ENCODE measurements around the gene OR4S1.
A peak's percentile ranks its signal among the peaks of the same experiment; 100 is the strongest.
"Not testable (repeated sequence)": the region's sequence is repeated elsewhere in the genome, so short reads cannot be mapped to it uniquely, and the experiment has no call there.

The OR4S1 gene, protein sequence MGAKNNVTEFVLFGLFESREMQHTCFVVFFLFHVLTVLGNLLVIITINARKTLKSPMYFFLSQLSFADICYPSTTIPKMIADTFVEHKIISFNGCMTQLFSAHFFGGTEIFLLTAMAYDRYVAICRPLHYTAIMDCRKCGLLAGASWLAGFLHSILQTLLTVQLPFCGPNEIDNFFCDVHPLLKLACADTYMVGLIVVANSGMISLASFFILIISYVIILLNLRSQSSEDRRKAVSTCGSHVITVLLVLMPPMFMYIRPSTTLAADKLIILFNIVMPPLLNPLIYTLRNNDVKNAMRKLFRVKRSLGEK

DNA sequence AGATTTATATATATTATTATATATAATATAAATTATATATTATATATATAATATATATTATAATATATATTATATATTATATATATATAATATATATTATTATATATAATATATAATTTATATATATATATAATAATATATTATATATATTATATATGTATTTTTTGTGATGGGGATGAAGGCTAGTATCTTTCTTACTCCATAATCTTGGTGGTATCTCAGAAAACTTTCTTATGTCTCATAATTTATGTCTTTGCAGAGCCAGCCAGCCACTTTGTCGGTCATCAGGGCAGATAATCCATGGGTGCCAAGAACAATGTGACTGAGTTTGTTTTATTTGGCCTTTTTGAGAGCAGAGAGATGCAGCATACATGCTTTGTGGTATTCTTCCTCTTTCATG is at the start of gene OR4S1:
Gene OR4S1, plus strand, starts transcription at position 301 of the 400 bp plus-strand sequence. Its CDS starts 0 bp downstream, at position 301.
- DNase-seq: no peak

DNA sequence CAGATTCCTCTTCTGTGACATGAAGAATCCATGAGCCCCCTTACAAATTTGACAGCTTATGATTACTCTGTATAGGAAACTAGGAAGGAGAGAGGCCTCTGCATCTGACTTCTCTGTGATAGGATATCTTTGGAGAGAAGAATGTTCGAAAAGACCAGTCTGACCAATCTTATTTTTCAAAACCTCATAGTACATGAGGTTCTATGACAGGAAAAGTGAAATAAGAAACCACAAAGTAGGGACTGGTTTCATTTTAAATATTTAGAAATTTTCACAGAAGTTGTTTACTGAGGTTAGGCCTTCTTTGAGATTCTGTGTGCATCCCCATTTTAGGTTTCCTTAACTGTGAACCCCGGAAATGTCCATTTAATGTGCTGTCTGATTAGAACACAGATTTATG is 44.4 kb upstream of the OR4S1 start:
- no peak for DNase-seq

DNA sequence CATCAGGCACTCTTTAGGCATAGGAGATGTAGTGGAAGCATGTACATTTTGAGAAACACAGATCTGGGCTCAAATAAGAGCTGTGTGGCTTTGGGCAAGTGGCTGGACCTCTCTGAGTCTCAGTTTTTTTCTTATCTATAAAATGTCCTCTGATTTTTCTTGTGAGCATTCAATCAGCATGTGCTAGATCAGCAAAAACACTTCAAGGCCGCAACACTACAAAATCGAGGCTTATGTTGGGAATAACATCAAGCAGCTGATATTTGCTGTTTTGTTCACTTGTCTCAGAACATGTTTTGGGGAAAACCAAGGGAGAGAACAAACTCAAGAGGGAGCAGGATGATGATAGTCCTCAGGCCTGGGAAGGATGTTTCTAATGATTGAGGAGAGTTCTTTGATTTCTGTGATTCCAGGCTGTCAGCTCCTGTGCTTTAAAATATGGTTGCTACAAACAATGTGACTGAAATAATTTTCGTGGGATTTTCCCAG is 42.6 kb upstream of the OR4S1 start, which contains the start of gene OR4X1:
Gene OR4X1, plus strand, starts transcription at position 439 of the 489 bp plus-strand sequence. Its CDS starts 0 bp downstream, at position 439.
- no peak for DNase-seq

DNA sequence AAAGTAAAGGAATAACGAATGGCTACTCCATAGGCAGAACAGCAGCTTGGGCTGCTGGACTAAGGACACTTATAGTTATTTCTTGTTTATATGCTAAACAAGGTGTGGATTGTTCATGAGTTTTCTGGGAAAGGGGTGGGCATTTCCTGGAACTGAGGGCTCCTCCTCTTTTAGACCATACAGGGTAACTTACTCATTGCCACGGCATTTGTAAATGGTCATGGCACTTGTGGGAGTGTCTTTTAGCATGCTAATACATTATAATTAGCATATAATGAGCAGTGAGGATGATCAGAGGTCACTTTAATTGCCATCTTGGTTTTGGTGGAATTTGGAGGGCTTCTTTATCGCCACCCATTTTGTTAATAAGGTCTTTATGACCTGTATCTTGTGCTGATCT is 35.4 kb upstream of the OR4S1 start:
- DNase-seq: peak in 1 of 2 donors; percentile 5

DNA sequence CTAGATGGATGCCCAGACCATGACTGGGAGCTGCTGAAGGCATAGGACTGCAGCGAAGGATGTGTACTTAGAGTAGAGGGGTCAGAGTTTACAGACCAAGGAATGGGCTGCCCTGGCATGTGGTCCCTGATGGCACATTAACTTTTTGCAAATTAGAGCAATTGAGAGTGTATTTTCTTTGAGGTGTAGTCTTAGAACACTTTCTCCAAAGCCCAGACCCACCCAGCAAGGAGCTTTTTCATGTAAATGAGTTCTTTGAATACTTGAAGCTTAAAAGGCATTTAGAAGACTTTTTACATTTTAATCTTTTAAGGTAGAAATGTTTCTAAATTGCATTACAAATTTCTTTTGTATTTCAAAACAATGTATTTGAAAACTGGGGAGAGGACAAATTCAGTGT is 33.4 kb upstream of the OR4S1 start:
- no peak for DNase-seq

DNA sequence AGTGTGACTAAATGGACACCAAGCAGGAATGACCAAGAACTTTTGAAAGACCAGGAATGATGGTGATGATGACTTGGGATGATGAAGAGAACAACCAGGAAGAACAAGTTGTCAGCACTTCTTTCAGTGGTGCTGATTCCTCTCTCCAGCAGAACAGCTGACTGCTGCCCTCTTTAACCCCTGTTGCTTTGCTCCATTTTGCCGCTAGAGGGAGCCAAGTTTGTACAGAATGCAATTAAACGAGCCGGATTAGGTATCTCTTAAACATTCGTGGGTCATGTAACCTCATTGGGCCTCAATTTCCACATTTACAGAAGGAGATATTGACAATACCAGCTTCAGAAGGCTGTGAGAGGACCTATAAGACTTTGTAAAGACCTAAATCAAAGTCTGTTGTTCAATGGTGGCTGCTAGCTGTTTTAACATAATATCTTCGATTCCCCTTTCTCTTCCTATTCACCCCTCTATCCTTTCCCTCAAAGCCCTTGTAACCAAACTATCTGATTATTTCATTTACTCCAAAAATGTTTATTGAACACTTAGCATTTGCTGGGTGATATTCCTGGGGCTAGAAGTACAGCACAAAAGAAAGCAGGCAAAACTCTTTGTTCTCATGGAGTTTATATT is 1.9 kb downstream of the OR4S1 start:
- DNase-seq: peak; percentile 28 to 72

DNA sequence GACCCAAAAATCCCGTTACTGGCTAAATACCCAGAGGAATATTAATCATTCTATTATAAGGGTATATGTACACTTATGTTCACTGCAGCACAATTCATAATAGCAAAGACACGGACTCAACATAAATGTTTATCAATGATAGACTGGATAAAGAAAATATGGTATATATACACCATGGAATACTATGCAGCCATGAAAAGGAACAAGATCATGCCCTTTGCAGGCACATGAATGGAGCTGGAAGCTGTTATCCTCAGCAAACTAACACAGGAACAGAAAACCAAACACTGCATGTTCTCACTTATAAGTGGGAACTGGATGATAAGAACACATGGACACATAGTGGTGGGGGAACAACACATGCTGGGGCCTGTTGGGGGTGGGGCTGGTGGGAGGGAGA is 7.6 kb downstream of the OR4S1 start:
- DNase-seq: not testable (repeated sequence)

DNA sequence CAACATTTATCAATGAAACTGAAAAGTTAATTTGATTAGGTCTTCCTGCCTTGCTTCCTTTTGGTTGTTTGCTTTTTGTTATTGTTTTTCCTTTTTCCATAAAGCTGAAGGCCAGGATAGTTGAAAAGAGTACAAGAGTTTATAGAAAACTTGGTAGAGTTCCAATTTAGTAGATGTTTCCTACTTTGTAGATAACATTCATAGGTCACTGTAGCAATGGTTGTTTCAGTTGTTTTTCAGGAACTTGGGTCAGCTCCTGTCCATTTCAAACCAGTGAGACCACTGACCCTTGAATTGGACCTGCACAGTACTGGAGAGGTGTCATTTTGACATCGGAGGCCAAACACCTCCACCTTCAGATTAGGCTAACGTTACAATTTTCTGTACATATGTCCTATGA is 13.8 kb downstream of the OR4S1 start:
- DNase-seq: not testable (repeated sequence)

DNA sequence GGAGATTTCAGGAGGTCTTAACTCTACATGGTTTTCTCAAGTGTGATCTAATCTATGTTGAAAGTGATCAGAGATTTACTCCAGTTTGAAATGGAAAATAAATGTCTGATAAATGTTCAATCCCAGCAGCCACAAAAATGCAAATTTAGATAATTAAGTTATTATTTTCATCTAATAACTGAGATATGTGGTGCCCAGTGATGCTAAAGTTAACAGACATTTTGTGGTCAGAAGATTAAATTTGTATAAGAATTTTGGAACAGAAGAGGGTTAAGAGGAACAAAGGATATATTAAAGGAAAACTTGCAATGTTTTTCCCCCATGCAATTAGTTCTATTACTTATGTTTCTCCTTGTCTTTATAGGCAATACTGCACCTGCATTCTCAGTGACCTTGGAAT is 18.6 kb downstream of the OR4S1 start, which contains the start of gene OR4C3:
Gene OR4C3, plus strand, starts transcription at position 301 of the 400 bp plus-strand sequence. CDS start 102 bp downstream, outside the sequence.
- DNase-seq: not testable (repeated sequence)

DNA sequence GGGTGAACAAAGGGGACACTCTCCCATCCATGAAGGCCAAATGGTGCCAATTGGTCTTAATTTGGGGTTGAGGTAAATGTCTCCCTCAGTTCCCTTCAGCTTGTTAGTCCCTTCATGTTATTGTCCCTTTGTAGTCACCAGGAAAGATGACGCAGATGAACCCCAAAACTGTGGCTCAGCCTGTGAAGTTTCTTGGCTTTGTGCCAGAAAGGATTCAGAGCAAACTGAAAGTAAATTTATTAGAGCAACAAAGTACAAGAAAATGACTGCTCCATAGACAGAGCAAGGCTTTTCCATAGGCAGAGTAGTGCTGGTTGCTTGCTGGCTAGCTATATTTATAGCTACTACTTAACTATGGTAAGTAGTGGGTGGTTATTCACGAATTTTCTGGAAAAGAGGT is 35.4 kb downstream of the OR4S1 start:
- DNase-seq: peak in 1 of 2 donors; percentile 62

DNA sequence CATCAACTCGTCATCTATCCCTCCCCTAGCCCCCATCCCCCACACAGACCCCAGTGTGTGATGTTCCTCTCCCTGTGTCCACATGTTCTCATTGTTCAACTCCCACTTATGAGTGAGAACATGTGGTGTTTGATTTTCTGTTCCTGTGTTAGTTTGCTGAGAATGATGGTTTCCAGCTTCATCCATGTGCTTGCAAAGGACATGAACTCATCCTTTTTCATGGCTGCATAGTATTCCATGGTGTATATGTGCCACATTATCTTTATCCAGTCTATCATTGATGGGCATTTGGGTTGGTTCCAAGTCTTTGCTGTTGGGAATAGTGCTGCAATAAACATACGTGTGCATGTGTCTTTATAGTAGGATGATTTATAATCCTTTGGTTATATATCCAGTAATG is 36.5 kb downstream of the OR4S1 start:
- DNase-seq: not testable (repeated sequence)

DNA sequence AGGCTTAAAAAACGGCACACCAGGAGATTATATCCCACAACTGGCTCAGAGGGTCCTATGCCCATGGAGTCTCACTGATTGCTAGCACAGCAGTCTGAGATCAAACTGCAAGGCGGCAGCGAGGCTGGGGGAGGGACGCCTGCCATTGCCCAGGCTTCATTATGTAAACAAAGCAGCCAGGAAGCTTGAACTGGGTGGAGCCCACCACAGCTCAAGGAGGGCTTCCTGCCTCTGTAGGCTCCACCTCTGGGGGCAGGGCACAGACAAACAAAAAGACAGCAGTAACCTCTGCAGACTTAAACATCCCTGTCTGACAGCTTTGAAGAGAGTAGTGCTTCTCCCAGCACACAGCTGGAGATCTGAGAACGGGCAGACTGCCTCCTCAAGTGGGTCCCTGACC is 40.3 kb downstream of the OR4S1 start:
- peak in 1 of 2 donors; percentile 27 for DNase-seq

DNA sequence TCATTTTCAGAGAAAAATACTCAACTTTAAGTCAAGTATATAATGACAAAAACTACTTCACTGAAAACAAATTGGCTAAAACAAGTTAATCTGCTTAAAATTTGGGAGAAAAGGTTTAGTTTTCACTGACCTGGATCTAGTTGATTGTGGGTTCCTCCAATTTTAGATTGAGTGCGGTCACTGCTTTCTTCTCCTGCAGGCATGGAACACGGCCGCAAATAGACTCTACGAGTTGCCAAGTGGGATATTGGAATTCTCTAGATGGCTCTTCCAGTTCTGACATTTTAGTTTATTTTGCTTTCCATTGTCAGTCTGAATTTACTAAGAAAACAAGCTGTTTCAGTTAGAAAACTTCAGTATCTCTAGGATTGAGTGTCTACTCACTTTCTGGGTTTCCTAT is 48.0 kb downstream of the OR4S1 start:
- no peak for DNase-seq

DNA sequence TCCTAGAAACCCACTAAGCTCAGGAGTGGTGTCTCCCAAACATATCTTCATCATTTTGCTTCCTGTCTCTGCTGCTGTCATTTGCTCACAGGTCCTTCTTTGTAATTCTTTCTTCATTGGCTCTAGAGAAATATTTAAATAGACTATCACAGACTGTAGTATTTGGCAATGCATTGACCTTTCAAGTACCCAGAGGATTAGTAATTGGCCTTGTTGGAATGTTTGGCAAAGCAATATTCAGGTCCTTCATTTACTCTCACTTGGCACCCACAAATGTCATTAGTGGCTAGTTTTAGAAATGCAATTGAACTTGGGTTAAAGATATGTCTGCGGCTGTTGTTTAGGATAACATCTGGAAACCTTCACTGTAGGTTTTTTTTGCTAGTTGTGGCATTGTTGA is 48.7 kb downstream of the OR4S1 start:
- no peak for DNase-seq

Data from CD4-positive, alpha-beta T cell treated with Interferon alpha-2 for 1 hour (primary cell).